ENCODE measurements around the gene NECTIN4. TPM values are rescaled to one million over a fixed set of nuclear protein-coding genes. Genes with fewer than 3 reads are reported as not detected.

Gene NECTIN4
- total and polyA plus RNA-seq, 10 of the 15 experiments (the other 5 are each of a cell fraction or from before 2014, with no cell fraction given) = 2.8 to 8.7 (median 3.7) TPM

DNA sequence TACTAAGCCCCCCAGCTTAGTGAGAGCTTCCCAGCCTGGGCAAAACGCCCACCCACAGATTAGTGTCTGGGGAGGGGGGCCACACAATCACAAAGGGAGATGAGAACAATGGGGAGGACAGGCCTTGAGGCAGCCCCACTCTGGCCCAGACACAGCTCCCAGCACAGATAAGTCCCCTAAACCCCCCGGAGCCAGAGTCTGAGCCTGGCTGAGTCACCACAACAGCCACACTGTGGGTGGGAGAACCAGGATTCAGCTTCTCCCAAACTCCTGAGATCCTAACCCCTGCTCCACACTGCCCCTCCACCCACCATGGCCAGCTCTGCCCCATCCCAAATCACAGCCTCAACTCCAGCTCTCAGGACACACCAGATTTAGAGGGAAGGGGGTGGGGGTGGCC, 4.2 kb downstream of the NECTIN4 start (continued):
- no peak for TF ChIP-seq SMAD1 (IDR thresholded peaks at IDR 0.05; ENCODE audit: low read depth, partially characterized antibody)
- TF ChIP-seq PML (IDR thresholded peaks at IDR 0.05; ENCODE audit: low read length) = no peak
- TF ChIP-seq MEF2A (IDR thresholded peaks at IDR 0.05; ENCODE audit: insufficient read depth, low read depth, low read length) = no peak
- TF ChIP-seq CHD1 (IDR thresholded peaks at IDR 0.05; ENCODE audit: low read depth, low read length) = no peak
- no peak for TF ChIP-seq TCF7 (IDR thresholded peaks at IDR 0.05; ENCODE audit: borderline replicate concordance)

- WGBS (ENCODE audit: insufficient coverage, insufficient replicate concordance, low lambda C conversion rate, missing lambda C conversion rate) = 7% methylated on average over 1 of the region's 1 CpG
- Histone ChIP-seq H2AFZ (ENCODE audit: control insufficient read depth, low read depth, low read length) (no peak overlapping the region), H3K27me3 (replicated peaks in 1 of 2; ENCODE audit: control insufficient read depth in 2 of 2, insufficient read depth in 2 of 2, low read length in 1 of 2) (no peaks in the 10 kb centered on the region), H3K27ac (ENCODE audit: control insufficient read depth, insufficient read depth) (no peak overlapping the region), H3K4me2 (ENCODE audit: control insufficient read depth, insufficient read depth) (no peak overlapping the region), H3K79me2 (ENCODE audit: control insufficient read depth, insufficient read depth, low read length) (no peaks in the 10 kb centered on the region), H3K9ac (ENCODE audit: control insufficient read depth, insufficient read depth, low read length) (no peak overlapping the region), H3K4me1 (ENCODE audit: control insufficient read depth, insufficient read depth, low read length) (no peaks in the 10 kb centered on the region; the same call in 1 of the 2 replicates), H3K36me3 (ENCODE audit: control insufficient read depth in 2 of 2, insufficient read depth in 2 of 2, low read length in 1 of 2) (no peaks in the 10 kb centered on the region), H3K9me3 (replicated peaks; ENCODE audit: control insufficient read depth, insufficient read depth, low read length) (no peaks in the 10 kb centered on the region), H3K4me3 (no peak overlapping the region), H4K20me1 (ENCODE audit: control insufficient read depth, insufficient read depth) (no peaks in the 10 kb centered on the region)
- FAIRE-seq = no peak
- no peak for DNase-seq (ENCODE audit: low read depth, low spot score)
- TF ChIP-seq NBN (IDR thresholded peaks at IDR 0.05) (no peak), ATF7 (IDR thresholded peaks at IDR 0.05; ENCODE audit: low read depth) (no peak), FOXM1 (IDR thresholded peaks at IDR 0.05; ENCODE audit: low read depth, low read length) (no peak), MXI1 (IDR thresholded peaks at IDR 0.05; ENCODE audit: low read depth, low read length) (no peak), DPF2 (IDR thresholded peaks at IDR 0.05) (no peak), SMARCA5 (IDR thresholded peaks at IDR 0.05) (no peak)
- RAD21 ChIA-PET (ENCODE audit: unreplicated experiment) = interaction anchor here (1.4 kb wide), 1 partner anchor 13 kb away, joined by 3 read pairs; no protein-coding TSS in a partner anchor
- no TSS peak for BruUV-seq (replicated peaks)
- no peak for ATAC-seq
- POLR2A ChIA-PET = no interaction called here
- SMC1A ChIA-PET (ENCODE audit: uncharacterized antibody, unreplicated experiment) = interaction anchor here (1.1 to 2.7 kb wide), 3 partner anchors 9 to 175 kb away, joined by 3 to 8 read pairs (median 3); no protein-coding TSS in a partner anchor
- intact Hi-C loops (cut with micrococcal nuclease; ENCODE audit: unreplicated experiment) (no loop called here), in situ Hi-C loops (cut with MboI) (no loop called here)
- CTCF ChIA-PET = interaction anchor here (1.0 to 1.3 kb wide), 2 partner anchors 9 to 10 kb away, joined by 3 to 5 read pairs; no protein-coding TSS in a partner anchor
Measured at GRCh38 chr1:161084597-161084988, 4.8 kb downstream of the NECTIN4 start.

Measured in GM12878 (cell line).